ENCODE data around the gene CHST12. TPM values are rescaled to one million over a fixed set of nuclear protein-coding genes. Genes with fewer than 3 reads are reported as not detected.

CHST12 gene
- polyA plus RNA-seq, 1 donor from 2014 or later, result 6.4 TPM

- Histone ChIP-seq H3K27me3 (ENCODE audit: insufficient read depth, low read depth, low read length) (no peaks in the 10 kb centered on the region), H3K27ac (ENCODE audit: low read length) (no peak overlapping the region), H3K4me2 (ENCODE audit: low read length) (no peak overlapping the region), H3K4me3 (ENCODE audit: low read length) (no peak overlapping the region), H3K9ac (ENCODE audit: low read length) (no peak overlapping the region), H2AFZ (ENCODE audit: low read depth, low read length) (no peak overlapping the region), H3F3A (ENCODE audit: insufficient read depth, low read length, poor library complexity, severe bottlenecking) (no peaks in the 10 kb centered on the region), H3K9me2 (ENCODE audit: insufficient read depth, low read length) (no peaks in the 10 kb centered on the region), H3K79me2 (replicated peaks; ENCODE audit: insufficient read depth, low read length) (no peaks in the 10 kb centered on the region), H4K20me1 (ENCODE audit: insufficient read depth) (no peaks in the 10 kb centered on the region), H3K36me3 (ENCODE audit: insufficient read depth, low read length) (no peaks in the 10 kb centered on the region), H3K9me3 (ENCODE audit: low read length) (no peaks in the 10 kb centered on the region)
- TF ChIP-seq SMC3 (conservative IDR thresholded peaks at IDR 0.05; ENCODE audit: poor library complexity) (no peak), TAF1 (IDR thresholded peaks at IDR 0.05; ENCODE audit: low read depth) (no peak), EP300 (conservative IDR thresholded peaks at IDR 0.05; ENCODE audit: poor library complexity, severe bottlenecking) (no peak), POLR2AphosphoS5 (IDR thresholded peaks at IDR 0.05) (no peak), CTCF (IDR thresholded peaks at IDR 0.05; ENCODE audit: poor library complexity, severe bottlenecking) (no peak), MXI1 (conservative IDR thresholded peaks at IDR 0.05; ENCODE audit: poor library complexity, severe bottlenecking) (no peak), RAD21 (conservative IDR thresholded peaks at IDR 0.05) (no peak), EZH2 (IDR thresholded peaks at IDR 0.05; ENCODE audit: borderline replicate concordance, insufficient read depth, low read length, poor library complexity, severe bottlenecking) (no peak)
- TF ChIP-seq, protein P1, sequence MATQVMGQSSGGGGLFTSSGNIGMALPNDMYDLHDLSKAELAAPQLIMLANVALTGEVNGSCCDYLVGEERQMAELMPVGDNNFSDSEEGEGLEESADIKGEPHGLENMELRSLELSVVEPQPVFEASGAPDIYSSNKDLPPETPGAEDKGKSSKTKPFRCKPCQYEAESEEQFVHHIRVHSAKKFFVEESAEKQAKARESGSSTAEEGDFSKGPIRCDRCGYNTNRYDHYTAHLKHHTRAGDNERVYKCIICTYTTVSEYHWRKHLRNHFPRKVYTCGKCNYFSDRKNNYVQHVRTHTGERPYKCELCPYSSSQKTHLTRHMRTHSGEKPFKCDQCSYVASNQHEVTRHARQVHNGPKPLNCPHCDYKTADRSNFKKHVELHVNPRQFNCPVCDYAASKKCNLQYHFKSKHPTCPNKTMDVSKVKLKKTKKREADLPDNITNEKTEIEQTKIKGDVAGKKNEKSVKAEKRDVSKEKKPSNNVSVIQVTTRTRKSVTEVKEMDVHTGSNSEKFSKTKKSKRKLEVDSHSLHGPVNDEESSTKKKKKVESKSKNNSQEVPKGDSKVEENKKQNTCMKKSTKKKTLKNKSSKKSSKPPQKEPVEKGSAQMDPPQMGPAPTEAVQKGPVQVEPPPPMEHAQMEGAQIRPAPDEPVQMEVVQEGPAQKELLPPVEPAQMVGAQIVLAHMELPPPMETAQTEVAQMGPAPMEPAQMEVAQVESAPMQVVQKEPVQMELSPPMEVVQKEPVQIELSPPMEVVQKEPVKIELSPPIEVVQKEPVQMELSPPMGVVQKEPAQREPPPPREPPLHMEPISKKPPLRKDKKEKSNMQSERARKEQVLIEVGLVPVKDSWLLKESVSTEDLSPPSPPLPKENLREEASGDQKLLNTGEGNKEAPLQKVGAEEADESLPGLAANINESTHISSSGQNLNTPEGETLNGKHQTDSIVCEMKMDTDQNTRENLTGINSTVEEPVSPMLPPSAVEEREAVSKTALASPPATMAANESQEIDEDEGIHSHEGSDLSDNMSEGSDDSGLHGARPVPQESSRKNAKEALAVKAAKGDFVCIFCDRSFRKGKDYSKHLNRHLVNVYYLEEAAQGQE (IDR thresholded peaks at IDR 0.05; ENCODE audit: borderline replicate concordance), result no peak
Measured at GRCh38 chr7:2462731-2463130, 59.3 kb downstream of the CHST12 start.

- Histone ChIP-seq H3K4me3 (ENCODE audit: low read length) (no peak overlapping the region), H3K9me3 (ENCODE audit: low read length) (no peaks in the 10 kb centered on the region), H2AFZ (ENCODE audit: low read depth, low read length) (no peak overlapping the region), H3K9ac (ENCODE audit: low read length) (no peak overlapping the region), H4K20me1 (ENCODE audit: insufficient read depth) (no peaks in the 10 kb centered on the region), H3K4me2 (ENCODE audit: low read length) (no peak overlapping the region), H3F3A (ENCODE audit: insufficient read depth, low read length, poor library complexity, severe bottlenecking) (no peaks in the 10 kb centered on the region), H3K36me3 (ENCODE audit: insufficient read depth, low read length) (no peaks in the 10 kb centered on the region), H3K27me3 (ENCODE audit: insufficient read depth, low read depth, low read length) (no peaks in the 10 kb centered on the region), H3K9me2 (ENCODE audit: insufficient read depth, low read length) (no peaks in the 10 kb centered on the region), H3K79me2 (replicated peaks; ENCODE audit: insufficient read depth, low read length) (no peaks in the 10 kb centered on the region), H3K27ac (ENCODE audit: low read length) (no peak overlapping the region)
- no peak for TF ChIP-seq MXI1 (conservative IDR thresholded peaks at IDR 0.05; ENCODE audit: poor library complexity, severe bottlenecking)
- TF ChIP-seq RAD21 (conservative IDR thresholded peaks at IDR 0.05), result no peak
- no peak for TF ChIP-seq POLR2AphosphoS5 (IDR thresholded peaks at IDR 0.05)
- TF ChIP-seq TAF1 (IDR thresholded peaks at IDR 0.05; ENCODE audit: low read depth), result no peak
- TF ChIP-seq CTCF (IDR thresholded peaks at IDR 0.05; ENCODE audit: poor library complexity, severe bottlenecking), result no peak
- no peak for TF ChIP-seq EP300 (conservative IDR thresholded peaks at IDR 0.05; ENCODE audit: poor library complexity, severe bottlenecking)
- no peak for TF ChIP-seq EZH2 (IDR thresholded peaks at IDR 0.05; ENCODE audit: borderline replicate concordance, insufficient read depth, low read length, poor library complexity, severe bottlenecking)
Measured at GRCh38 chr7:2465928-2466327, 62.5 kb downstream of the CHST12 start.

All from neural cell (in vitro differentiated cells).